HepG2 (cell line): ENCODE results near the gene LRTM2. TPM values are rescaled to one million over a fixed set of nuclear protein-coding genes. Genes with fewer than 3 reads are reported as not detected.
A peak's percentile ranks its signal among the peaks of the same experiment; 100 is the strongest.
"Not testable (repeated sequence)": the region's sequence is repeated elsewhere in the genome, so short reads cannot be mapped to it uniquely, and the experiment has no call there.

Experiments used
- ATAC-seq: fragments of 200-7000 bp; cut with Tn5 transposase; 3 replicates; pipeline ENCODE4 v1.9.1; 2020; ENCODE audit warnings: mild to moderate bottlenecking, moderate library complexity
- BruUV-seq: library from RNA; stranded (reverse); fragments of 400-500 nt; replicated peaks from 2 replicates; lab custom pipeline; 2021; lab: Mats Ljungman, UMichigan
- CTCF ChIA-PET: fragments of 300-600 bp; formaldehyde crosslinking; extraction: SDS; loops from one replicate; lab custom pipeline; 2021; ENCODE audit warnings: low total read pairs, inconsistent platforms, low intra/inter-chr PET ratio; lab: Yijun Ruan, JAX
- POLR2A ChIA-PET: fragments of 350-600 bp; sonication (Branson Sonifier 250); formaldehyde crosslinking; loops from one replicate; lab custom pipeline; 2020; ENCODE audit warnings: antibody characterized with exemption, inconsistent platforms; lab: Yijun Ruan, JAX
- DNase-seq: peaks from one replicate; pipeline ENCODE4 v3.0.0-alpha.2; 2015; ENCODE audit warnings: low spot score
- FAIRE-seq: peaks from 3 replicates; lab custom pipeline; 2011; peaks lifted over from hg19 to GRCh38; lab: Jason Lieb, UNC
- H2AFZ ChIP-seq: one replicate; pipeline ENCODE4 v1.6.1; 2011; ENCODE audit warnings: low read length, inconsistent platforms
- H3K27ac ChIP-seq: fragments of 300-600 bp; 3 replicates; pipeline ENCODE4 v1.8.0; 2011; ENCODE audit warnings: mixed run types, mild to moderate bottlenecking, mixed read lengths, low read length, inconsistent platforms; ENCODE audit not compliant: insufficient read depth; ENCODE audit errors: extremely low read length
- H3K27me3 ChIP-seq, 2 experiments: fragments of 200-600 bp in 1 of 2; 2 replicates in 1 of 2; 3 replicates in 1 of 2; pipeline versions ENCODE4 v1.6.0 to v1.8.0; 2011; ENCODE audit warnings: low read length in 2 of 2, mild to moderate bottlenecking in 2 of 2, moderate library complexity in 2 of 2, inconsistent platforms in 1 of 2; ENCODE audit not compliant: insufficient read depth in 2 of 2, control insufficient read depth in 1 of 2
- H3K36me3 ChIP-seq, 2 experiments: fragments of 200-600 bp in 1 of 2; replicated peaks in 1 of 2; 2 replicates in 1 of 2; 3 replicates in 1 of 2; pipeline versions ENCODE4 v1.5.1 to v1.8.0; 2011; ENCODE audit warnings: low read length in 2 of 2, inconsistent platforms in 1 of 2; ENCODE audit not compliant: insufficient read depth in 2 of 2, control insufficient read depth in 1 of 2
- H3K4me1 ChIP-seq: 2 replicates; pipeline ENCODE4 v1.5.1; 2012; ENCODE audit warnings: low read length, inconsistent platforms; ENCODE audit not compliant: insufficient read depth
- H3K4me2 ChIP-seq: 2 replicates; pipeline ENCODE4 v1.6.0; 2011; ENCODE audit warnings: low read depth, low read length, inconsistent platforms
- H3K4me3 ChIP-seq, 3 experiments: fragments of 200-600 bp in 1 of 3; sonication (generic), shearing (Covaris generic) in 1 of 3; replicated peaks in 1 of 3; 2 replicates each; pipeline ENCODE4 v1.5.1; 2011 to 2016; ENCODE audit warnings: low read length in 3 of 3, inconsistent platforms in 2 of 3, low read depth in 2 of 3, mild to moderate bottlenecking in 2 of 3, control low read depth in 1 of 3, mixed read lengths in 1 of 3; ENCODE audit not compliant: insufficient read depth in 1 of 3
- H3K79me2 ChIP-seq: one replicate; pipeline ENCODE4 v1.6.1; 2011; ENCODE audit warnings: low read length, inconsistent platforms; ENCODE audit not compliant: insufficient read depth
- H3K9ac ChIP-seq: 2 replicates; pipeline ENCODE4 v1.6.0; 2011; ENCODE audit warnings: mild to moderate bottlenecking, low read depth, low read length, inconsistent platforms; ENCODE audit not compliant: insufficient read depth
- H3K9me3 ChIP-seq: 2 replicates; pipeline ENCODE4 v1.5.1; 2012; ENCODE audit warnings: mild to moderate bottlenecking, low read length
- H4K20me1 ChIP-seq: 2 replicates; pipeline ENCODE4 v1.6.0; 2011; ENCODE audit warnings: inconsistent platforms, mild to moderate bottlenecking, low read length, moderate library complexity; ENCODE audit not compliant: insufficient read depth
- GPN1 ChIP-seq: sonication (generic); formaldehyde crosslinking; IDR thresholded peaks from 2 replicates; pipeline ENCODE4 v1.5.1; 2020; ENCODE audit warnings: missing genetic modification reagents, borderline replicate concordance
- HIVEP1 ChIP-seq: sonication (generic); formaldehyde crosslinking; IDR thresholded peaks from 2 replicates; pipeline ENCODE4 v1.4.0; 2020; ENCODE audit warnings: mild to moderate bottlenecking, missing genetic modification reagents
- KLF11 ChIP-seq: IDR thresholded peaks from 2 replicates; pipeline ENCODE4 v1.6.1; 2016; ENCODE audit warnings: missing compliant biosample characterization
- ZC3H4 ChIP-seq: sonication (generic); formaldehyde crosslinking; IDR thresholded peaks from 2 replicates; pipeline ENCODE4 v1.4.0; 2020; ENCODE audit warnings: missing genetic modification reagents, borderline replicate concordance
- ZNF329 ChIP-seq: sonication (generic); formaldehyde crosslinking; IDR thresholded peaks from 2 replicates; pipeline ENCODE4 v1.9.0; 2021; ENCODE audit warnings: low read depth, mild to moderate bottlenecking, missing genetic modification reagents
- ZNF460 ChIP-seq: sonication (generic); formaldehyde crosslinking; IDR thresholded peaks from 2 replicates; pipeline ENCODE4 v1.5.1; 2020; ENCODE audit warnings: missing genetic modification reagents, mild to moderate bottlenecking, borderline replicate concordance
- ZNF670 ChIP-seq: sonication (generic); formaldehyde crosslinking; IDR thresholded peaks from 2 replicates; pipeline ENCODE4 v1.8.0; 2022; ENCODE audit warnings: mild to moderate bottlenecking, missing genetic modification reagents, borderline replicate concordance
- ZSCAN9 ChIP-seq: IDR thresholded peaks from 2 replicates; pipeline ENCODE4 v1.6.1; 2016; ENCODE audit warnings: borderline replicate concordance
- WGBS: methylation state at CpG from one replicate; pipeline ENCODE4 v1.1.6; 2017; ENCODE audit warnings: low lambda C conversion rate; 5-methylcytosine and 5-hydroxymethylcytosine counted together
- in situ Hi-C: cut with HindIII; loops from 2 replicates; pipeline ENCODE4 v1.10.0; 2017; ENCODE audit warnings: low pct_unique_long_range_greater_than_20kb; ENCODE audit not compliant: extremely low pct_ligation_motif_present
- intact Hi-C: fragments of 100-400 bp; cut with micrococcal nuclease; formaldehyde crosslinking; loops from one replicate; pipeline ENCODE4 v1.10.0; 2022; ENCODE audit not compliant: unreplicated experiment
- polyA plus RNA-seq, 8 experiments: library from polyadenylated mRNA; depleted of rRNA in 3 of 8; stranded (reverse) in 7 of 8; unstranded in 1 of 8; fragments of >200 nt; fragmentation: Illumina TruSeq in 4 of 8; extraction: Trizol in 4 of 8; gene quantifications; 2 replicates each; pipeline versions ENCODE4 v1.2.1 to v1.2.3, GENCODE V29; 2011 to 2016; ENCODE audit warnings: low read depth in 4 of 8, missing spikeins in 1 of 8, mixed read lengths in 1 of 8; ENCODE audit not compliant: insufficient read depth in 1 of 8
- total RNA-seq, 5 experiments: library from RNA; depleted of rRNA; stranded (reverse); fragments of >200 nt; fragmentation: Illumina TruSeq; extraction: Trizol; gene quantifications; 2 replicates each; pipeline ENCODE4 v1.2.3, GENCODE V29; 2016; ENCODE audit warnings: low read depth in 1 of 5
- TF ChIP-seq, protein P1 (sequence below): sonication (generic); formaldehyde crosslinking; IDR thresholded peaks from 2 replicates; pipeline ENCODE4 v1.9.0; 2022; ENCODE audit warnings: low read depth, missing genetic modification reagents
- TF ChIP-seq, protein P2 (sequence below): sonication (generic); formaldehyde crosslinking; IDR thresholded peaks from 2 replicates; pipeline ENCODE4 v1.5.0; 2020; ENCODE audit warnings: missing genetic modification reagents, mild to moderate bottlenecking, borderline replicate concordance

LRTM2 gene
- total and polyA plus RNA-seq, 2 of the 13 experiments (the other 11 are each of a cell fraction or from before 2014, with no cell fraction given) = 0.09 TPM; not detected in 1

DNA sequence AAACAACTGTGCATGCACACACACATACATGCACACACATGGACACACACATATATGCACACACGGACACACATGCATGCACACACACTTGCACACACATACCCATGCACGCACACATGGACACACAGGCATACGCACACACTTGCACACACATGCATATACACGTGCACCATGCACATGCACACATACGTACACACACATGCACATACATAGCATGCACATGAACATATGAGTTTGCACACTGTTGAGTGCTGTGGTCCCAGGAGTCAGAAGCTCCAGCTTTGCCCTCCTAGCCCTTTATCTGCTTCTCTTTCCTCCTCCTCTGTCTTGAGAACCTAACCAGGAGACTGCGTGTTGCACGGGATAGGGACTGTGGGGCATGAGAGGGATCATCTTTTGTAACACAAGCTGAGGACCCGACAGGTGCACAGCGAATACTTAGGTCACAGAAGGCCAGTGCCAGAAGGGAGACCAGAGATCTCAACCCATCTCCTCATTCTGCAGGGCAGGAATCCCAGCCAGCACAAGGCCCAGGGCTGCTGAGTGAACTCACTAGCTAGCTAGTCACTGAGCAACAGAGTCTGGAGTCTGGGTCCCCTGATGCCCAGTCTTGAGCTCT is 3.5 kb upstream of the LRTM2 start (continued):
- TF ChIP-seq, protein P1, sequence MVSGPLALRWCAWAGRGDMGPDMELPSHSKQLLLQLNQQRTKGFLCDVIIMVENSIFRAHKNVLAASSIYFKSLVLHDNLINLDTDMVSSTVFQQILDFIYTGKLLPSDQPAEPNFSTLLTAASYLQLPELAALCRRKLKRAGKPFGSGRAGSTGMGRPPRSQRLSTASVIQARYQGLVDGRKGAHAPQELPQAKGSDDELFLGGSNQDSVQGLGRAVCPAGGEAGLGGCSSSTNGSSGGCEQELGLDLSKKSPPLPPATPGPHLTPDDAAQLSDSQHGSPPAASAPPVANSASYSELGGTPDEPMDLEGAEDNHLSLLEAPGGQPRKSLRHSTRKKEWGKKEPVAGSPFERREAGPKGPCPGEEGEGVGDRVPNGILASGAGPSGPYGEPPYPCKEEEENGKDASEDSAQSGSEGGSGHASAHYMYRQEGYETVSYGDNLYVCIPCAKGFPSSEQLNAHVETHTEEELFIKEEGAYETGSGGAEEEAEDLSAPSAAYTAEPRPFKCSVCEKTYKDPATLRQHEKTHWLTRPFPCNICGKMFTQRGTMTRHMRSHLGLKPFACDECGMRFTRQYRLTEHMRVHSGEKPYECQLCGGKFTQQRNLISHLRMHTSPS (CRISPR knock-in tag) = 0 out of 2 replicates have a peak, but pooled peaks have one; percentile 11

DNA sequence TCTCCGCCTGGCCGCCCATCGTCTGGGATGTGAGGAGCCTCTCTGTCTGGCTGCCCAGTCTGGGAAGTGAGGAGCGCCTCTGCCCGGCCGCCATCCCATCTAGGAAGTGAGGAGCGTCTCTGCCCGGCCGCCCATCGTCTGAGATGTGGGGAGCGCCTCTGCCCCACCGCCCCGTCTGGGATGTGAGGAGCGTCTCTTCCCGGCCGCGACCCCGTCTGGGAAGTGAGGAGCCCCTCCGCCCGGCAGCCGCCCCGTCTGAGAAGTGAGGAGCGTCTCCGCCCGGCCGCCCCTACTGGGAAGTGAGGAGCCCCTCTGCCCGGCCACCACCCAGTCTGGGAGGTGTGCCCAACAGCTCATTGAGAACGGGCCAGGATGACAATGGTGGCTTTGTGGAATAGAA is 2.4 kb upstream of the LRTM2 start:
- intact Hi-C loops, H3K79me2 ChIP-seq, ATAC-seq, H4K20me1 ChIP-seq, H3K27ac ChIP-seq, BruUV-seq, H3K4me2 ChIP-seq, H2AFZ ChIP-seq, H3K9ac ChIP-seq, DNase-seq, H3K9me3 ChIP-seq, POLR2A ChIA-PET, CTCF ChIA-PET, H3K4me3 ChIP-seq, FAIRE-seq, H3K36me3 ChIP-seq, in situ Hi-C loops: not testable (repeated sequence)
- WGBS = 74% methylated on average over 21 of the region's 28 CpGs
- Histone ChIP-seq H3K27me3 (peaks cover 8 to 35% of the 10 kb centered on the region in 2 experiments), H3K4me1 (peaks cover 76% of the 10 kb centered on the region)

DNA sequence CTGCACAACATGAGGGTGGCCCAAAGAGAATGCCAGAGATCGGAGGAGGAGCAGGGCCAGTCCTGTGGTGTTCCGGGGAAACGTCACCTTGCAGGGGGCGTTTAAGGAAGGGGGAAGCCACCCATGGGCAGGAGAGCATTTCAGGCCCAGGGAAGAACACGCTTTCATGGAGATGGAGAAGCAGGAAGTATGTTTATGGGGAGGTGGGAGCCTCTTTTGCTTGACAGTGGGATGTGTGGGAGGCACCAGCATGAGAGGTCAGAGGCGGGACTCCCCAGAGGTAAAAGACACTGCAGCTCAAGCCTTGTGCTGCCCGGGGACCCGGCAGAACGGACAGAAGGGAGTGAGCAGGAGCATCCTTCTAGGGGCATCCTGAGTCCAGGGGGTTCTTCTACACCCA is 1.3 kb upstream of the LRTM2 start:
- Histone ChIP-seq H3K9me3 (no peaks in the 10 kb centered on the region), H3K27me3 (peaks cover 12 to 46% of the 10 kb centered on the region in 2 experiments), H3K4me2 (peak overlapping the region; percentile 36; the same call in 1 of the 2 replicates), H3K9ac (no peak overlapping the region), H3K36me3 (no peaks in the 10 kb centered on the region), H4K20me1 (no peaks in the 10 kb centered on the region), H3K4me3 (no peak overlapping the region; a peak in 1 of 6 replicates), H3K79me2 (no peaks in the 10 kb centered on the region), H3K4me1 (peaks cover 65% of the 10 kb centered on the region), H3K27ac (no peak overlapping the region), H2AFZ (no peak overlapping the region)
- POLR2A ChIA-PET = no interaction called here
- ATAC-seq = no peak
- intact Hi-C loops (no loop called here), in situ Hi-C loops (no loop called here)
- FAIRE-seq = no peak
- CTCF ChIA-PET = no interaction called here
- TF ChIP-seq ZNF460 (CRISPR knock-in tag) (no peak), GPN1 (CRISPR knock-in tag) (no peak), ZC3H4 (CRISPR knock-in tag) (no peak), ZNF670 (CRISPR knock-in tag) (no peak), HIVEP1 (CRISPR knock-in tag) (no peak), ZNF329 (CRISPR knock-in tag) (no peak), KLF11 (CRISPR knock-in tag) (no peak), ZSCAN9 (CRISPR knock-in tag) (no peak)
- TF ChIP-seq, protein P2, sequence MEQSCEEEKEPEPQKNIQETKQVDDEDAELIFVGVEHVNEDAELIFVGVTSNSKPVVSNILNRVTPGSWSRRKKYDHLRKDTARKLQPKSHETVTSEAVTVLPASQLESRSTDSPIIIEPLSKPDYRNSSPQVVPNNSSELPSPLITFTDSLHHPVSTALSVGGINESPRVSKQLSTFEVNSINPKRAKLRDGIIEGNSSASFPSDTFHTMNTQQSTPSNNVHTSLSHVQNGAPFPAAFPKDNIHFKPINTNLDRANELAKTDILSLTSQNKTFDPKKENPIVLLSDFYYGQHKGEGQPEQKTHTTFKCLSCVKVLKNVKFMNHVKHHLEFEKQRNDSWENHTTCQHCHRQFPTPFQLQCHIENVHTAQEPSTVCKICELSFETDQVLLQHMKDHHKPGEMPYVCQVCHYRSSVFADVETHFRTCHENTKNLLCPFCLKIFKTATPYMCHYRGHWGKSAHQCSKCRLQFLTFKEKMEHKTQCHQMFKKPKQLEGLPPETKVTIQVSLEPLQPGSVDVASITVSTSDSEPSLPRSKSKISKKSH (CRISPR knock-in tag) = no peak
- no peak for DNase-seq
- 61% methylated on average over 6 of the region's 9 CpGs for whole genome bisulfite sequencing
- BruUV-seq = no TSS peak
